Measurements from ENCODE around the gene CDK5RAP3. TPM values are rescaled to one million over a fixed set of nuclear protein-coding genes. Genes with fewer than 3 reads are reported as not detected.

The CDK5RAP3 gene
- total RNA-seq, 1 experiment from 2014 or later: 255 TPM

DNA sequence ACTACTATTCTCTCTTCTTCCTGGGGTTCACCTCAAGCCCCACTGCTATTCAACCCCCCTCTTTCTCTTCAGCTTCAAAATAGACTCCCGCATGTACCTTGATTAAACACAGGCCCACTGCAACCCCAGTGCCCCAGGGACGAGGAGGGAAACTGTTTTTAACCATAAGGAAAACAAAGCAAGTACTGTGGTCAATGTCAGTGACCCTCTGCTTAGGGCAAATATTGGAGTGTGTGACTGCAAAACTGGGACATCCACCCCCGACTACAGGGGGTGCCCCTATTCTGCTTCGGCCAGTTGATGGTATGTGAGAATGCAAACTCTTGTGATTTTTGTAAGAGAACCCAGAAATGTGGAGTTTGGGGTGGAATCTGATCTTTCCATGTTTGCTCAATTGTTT, 39.1 kb upstream of the CDK5RAP3 start:
- no TSS peak for BruUV-seq (replicated peaks)
- Histone ChIP-seq H4K20me1 (ENCODE audit: insufficient read depth) (no peaks in the 10 kb centered on the region), H3K36me3 (ENCODE audit: control insufficient read depth in 1 of 2, insufficient read depth in 2 of 2, low read length in 2 of 2) (0 out of 4 replicates have a peak, but pooled peaks cover 0 to under 1% of the 10 kb centered on the region in 2 experiments), H3K9me3 (ENCODE audit: control insufficient read depth in 1 of 2, insufficient read depth in 1 of 2, low read depth in 1 of 2, low read length in 2 of 2) (no peaks in the 10 kb centered on the region), H3K4me2 (ENCODE audit: low read length) (peak overlapping the region; percentile 50; the same call in 1 of the 2 replicates), H3K4me1 (ENCODE audit: control insufficient read depth in 1 of 2, insufficient read depth in 2 of 2, low read length in 2 of 2) (peaks cover 34 to 48% of the 10 kb centered on the region in 2 experiments), H3K79me2 (ENCODE audit: insufficient read depth, low read length) (0 out of 2 replicates have a peak, but pooled peaks cover 1% of the 10 kb centered on the region), H3K27me3 (ENCODE audit: insufficient read depth, low read length) (no peaks in the 10 kb centered on the region), H3K9ac (ENCODE audit: low read length) (no peak overlapping the region), H3K4me3 (replicated peaks in 1 of 2; ENCODE audit: low read depth in 1 of 2, low read length in 2 of 2) (no peak overlapping the region), H3K27ac (ENCODE audit: low read depth, low read length) (no peak overlapping the region), H3K9me2 (ENCODE audit: insufficient read depth) (no peaks in the 10 kb centered on the region), H2AFZ (ENCODE audit: low read depth, low read length, poor library complexity, severe bottlenecking) (no peak overlapping the region)
- RAD21 ChIA-PET (ENCODE audit: low non-redundant PET in 1 of 2, low total read pairs in 2 of 2, uncharacterized antibody in 2 of 2, unreplicated experiment in 2 of 2): no interaction called here
- intact Hi-C loops (cut with micrococcal nuclease): no loop called here
- no peak for DNase-seq (ENCODE audit: low read depth, low spot score)
- ATAC-seq: no peak
- POLR2A ChIA-PET: interaction anchor here (1.7 kb wide), 1 partner anchor 9 kb away, joined by 4 read pairs; the partner anchor contains the start of gene PNPO
- TF ChIP-seq, protein P1, sequence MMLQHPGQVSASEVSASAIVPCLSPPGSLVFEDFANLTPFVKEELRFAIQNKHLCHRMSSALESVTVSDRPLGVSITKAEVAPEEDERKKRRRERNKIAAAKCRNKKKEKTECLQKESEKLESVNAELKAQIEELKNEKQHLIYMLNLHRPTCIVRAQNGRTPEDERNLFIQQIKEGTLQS (IDR thresholded peaks at IDR 0.05): no peak
- no peak for TF ChIP-seq SRF (IDR thresholded peaks at IDR 0.05; ENCODE audit: low read depth)
- no peak for TF ChIP-seq JUND (IDR thresholded peaks at IDR 0.05)
- TF ChIP-seq YY1 (IDR thresholded peaks at IDR 0.05; ENCODE audit: extremely low read depth, insufficient replicate concordance, low read depth, low read length): no peak
- TF ChIP-seq, protein P2, sequence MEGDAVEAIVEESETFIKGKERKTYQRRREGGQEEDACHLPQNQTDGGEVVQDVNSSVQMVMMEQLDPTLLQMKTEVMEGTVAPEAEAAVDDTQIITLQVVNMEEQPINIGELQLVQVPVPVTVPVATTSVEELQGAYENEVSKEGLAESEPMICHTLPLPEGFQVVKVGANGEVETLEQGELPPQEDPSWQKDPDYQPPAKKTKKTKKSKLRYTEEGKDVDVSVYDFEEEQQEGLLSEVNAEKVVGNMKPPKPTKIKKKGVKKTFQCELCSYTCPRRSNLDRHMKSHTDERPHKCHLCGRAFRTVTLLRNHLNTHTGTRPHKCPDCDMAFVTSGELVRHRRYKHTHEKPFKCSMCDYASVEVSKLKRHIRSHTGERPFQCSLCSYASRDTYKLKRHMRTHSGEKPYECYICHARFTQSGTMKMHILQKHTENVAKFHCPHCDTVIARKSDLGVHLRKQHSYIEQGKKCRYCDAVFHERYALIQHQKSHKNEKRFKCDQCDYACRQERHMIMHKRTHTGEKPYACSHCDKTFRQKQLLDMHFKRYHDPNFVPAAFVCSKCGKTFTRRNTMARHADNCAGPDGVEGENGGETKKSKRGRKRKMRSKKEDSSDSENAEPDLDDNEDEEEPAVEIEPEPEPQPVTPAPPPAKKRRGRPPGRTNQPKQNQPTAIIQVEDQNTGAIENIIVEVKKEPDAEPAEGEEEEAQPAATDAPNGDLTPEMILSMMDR (IDR thresholded peaks at IDR 0.05 in 2 of 3, conservative IDR thresholded peaks at IDR 0.05 in 1 of 3; ENCODE audit: borderline replicate concordance in 1 of 3, insufficient read depth in 1 of 3, low read depth in 2 of 3, low read length in 2 of 3): no peak
- no peak for TF ChIP-seq ELF1 (IDR thresholded peaks at IDR 0.05; ENCODE audit: borderline replicate concordance, low read depth)
- no peak for TF ChIP-seq POLR2AphosphoS5 (IDR thresholded peaks at IDR 0.05; ENCODE audit: low read depth, low read length)
- TF ChIP-seq SIN3A (IDR thresholded peaks at IDR 0.05; ENCODE audit: low read depth): no peak
- TF ChIP-seq, protein P3, sequence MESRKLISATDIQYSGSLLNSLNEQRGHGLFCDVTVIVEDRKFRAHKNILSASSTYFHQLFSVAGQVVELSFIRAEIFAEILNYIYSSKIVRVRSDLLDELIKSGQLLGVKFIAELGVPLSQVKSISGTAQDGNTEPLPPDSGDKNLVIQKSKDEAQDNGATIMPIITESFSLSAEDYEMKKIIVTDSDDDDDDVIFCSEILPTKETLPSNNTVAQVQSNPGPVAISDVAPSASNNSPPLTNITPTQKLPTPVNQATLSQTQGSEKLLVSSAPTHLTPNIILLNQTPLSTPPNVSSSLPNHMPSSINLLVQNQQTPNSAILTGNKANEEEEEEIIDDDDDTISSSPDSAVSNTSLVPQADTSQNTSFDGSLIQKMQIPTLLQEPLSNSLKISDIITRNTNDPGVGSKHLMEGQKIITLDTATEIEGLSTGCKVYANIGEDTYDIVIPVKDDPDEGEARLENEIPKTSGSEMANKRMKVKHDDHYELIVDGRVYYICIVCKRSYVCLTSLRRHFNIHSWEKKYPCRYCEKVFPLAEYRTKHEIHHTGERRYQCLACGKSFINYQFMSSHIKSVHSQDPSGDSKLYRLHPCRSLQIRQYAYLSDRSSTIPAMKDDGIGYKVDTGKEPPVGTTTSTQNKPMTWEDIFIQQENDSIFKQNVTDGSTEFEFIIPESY (IDR thresholded peaks at IDR 0.05; ENCODE audit: extremely low read depth, insufficient replicate concordance, low read length): no peak
- TF ChIP-seq EZH2phosphoT487 (IDR thresholded peaks at IDR 0.05; ENCODE audit: borderline replicate concordance): no peak
- no peak for TF ChIP-seq ZNF274 (IDR thresholded peaks at IDR 0.05; ENCODE audit: low read depth, low read length)
- no peak for TF ChIP-seq SP1 (IDR thresholded peaks at IDR 0.05; ENCODE audit: low read depth)
- TF ChIP-seq, protein P4, sequence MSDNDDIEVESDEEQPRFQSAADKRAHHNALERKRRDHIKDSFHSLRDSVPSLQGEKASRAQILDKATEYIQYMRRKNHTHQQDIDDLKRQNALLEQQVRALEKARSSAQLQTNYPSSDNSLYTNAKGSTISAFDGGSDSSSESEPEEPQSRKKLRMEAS (IDR thresholded peaks at IDR 0.05): no peak
- no peak for TF ChIP-seq EZH2 (IDR thresholded peaks at IDR 0.05)
- TF ChIP-seq CBX3 (IDR thresholded peaks at IDR 0.05; ENCODE audit: low read depth): no peak
- CTCF ChIA-PET: interaction anchor here (1.2 to 3.8 kb wide), 2 partner anchors 9 to 15 kb away, joined by 3 to 15 read pairs; partner anchors contain the start of gene PNPO

Measured in HCT116 (cell line).